RWPE2 (cell line): Measurements from ENCODE around the gene CRABP1.
A peak's percentile ranks its signal among the peaks of the same experiment; 100 is the strongest.

Source experiments
- ATAC-seq: fragments of 200-7000 bp; cut with Tn5 transposase; 3 replicates; pipeline ENCODE4 v1.9.1; 2021; ENCODE audit warnings: low read depth
- DNase-seq: peaks from one replicate; pipeline ENCODE4 v3.0.0-alpha.2; 2020; ENCODE audit warnings: low spot score
- H3K27ac ChIP-seq: fragments of 450-650 bp; 2 replicates; pipeline ENCODE4 v1.5.1; 2017; ENCODE audit warnings: mild to moderate bottlenecking; ENCODE audit not compliant: poor library complexity, severe bottlenecking
- H3K27me3 ChIP-seq: fragments of 250-450 bp; sonication (Bioruptor Pico); 2 replicates; pipeline ENCODE4 v1.5.1; 2021; ENCODE audit warnings: mild to moderate bottlenecking, moderate library complexity; ENCODE audit not compliant: insufficient read depth, poor library complexity, severe bottlenecking
- H3K36me3 ChIP-seq: fragments of 250-450 bp; sonication (Bioruptor Pico); 2 replicates; pipeline ENCODE4 v1.5.1; 2020; ENCODE audit warnings: low read depth, mild to moderate bottlenecking, moderate library complexity
- H3K4me1 ChIP-seq: fragments of 250-450 bp; sonication (Bioruptor Pico); 2 replicates; pipeline ENCODE4 v1.5.1; 2021; ENCODE audit warnings: mild to moderate bottlenecking, moderate library complexity; ENCODE audit not compliant: insufficient read depth, poor library complexity, severe bottlenecking
- H3K4me3 ChIP-seq: fragments of 250-450 bp; sonication (Bioruptor Pico); 2 replicates; pipeline ENCODE4 v1.5.1; 2021; ENCODE audit warnings: mild to moderate bottlenecking, moderate library complexity; ENCODE audit not compliant: severe bottlenecking
- H3K9me3 ChIP-seq: fragments of 250-450 bp; sonication (Bioruptor Pico); 2 replicates; pipeline ENCODE4 v1.5.1; 2021; ENCODE audit warnings: mild to moderate bottlenecking, moderate library complexity; ENCODE audit not compliant: severe bottlenecking
- TF ChIP-seq, protein P1 (sequence below): fragments of 450-650 bp; IDR thresholded peaks from one replicate; pipeline ENCODE4 v1.5.1; 2017; ENCODE audit warnings: mild to moderate bottlenecking, moderate library complexity; ENCODE audit not compliant: poor library complexity, severe bottlenecking

Gene CRABP1

GRCh38 chr15:78393137-78393536 is 53.0 kb downstream of the CRABP1 start:
- TF ChIP-seq, protein P1, sequence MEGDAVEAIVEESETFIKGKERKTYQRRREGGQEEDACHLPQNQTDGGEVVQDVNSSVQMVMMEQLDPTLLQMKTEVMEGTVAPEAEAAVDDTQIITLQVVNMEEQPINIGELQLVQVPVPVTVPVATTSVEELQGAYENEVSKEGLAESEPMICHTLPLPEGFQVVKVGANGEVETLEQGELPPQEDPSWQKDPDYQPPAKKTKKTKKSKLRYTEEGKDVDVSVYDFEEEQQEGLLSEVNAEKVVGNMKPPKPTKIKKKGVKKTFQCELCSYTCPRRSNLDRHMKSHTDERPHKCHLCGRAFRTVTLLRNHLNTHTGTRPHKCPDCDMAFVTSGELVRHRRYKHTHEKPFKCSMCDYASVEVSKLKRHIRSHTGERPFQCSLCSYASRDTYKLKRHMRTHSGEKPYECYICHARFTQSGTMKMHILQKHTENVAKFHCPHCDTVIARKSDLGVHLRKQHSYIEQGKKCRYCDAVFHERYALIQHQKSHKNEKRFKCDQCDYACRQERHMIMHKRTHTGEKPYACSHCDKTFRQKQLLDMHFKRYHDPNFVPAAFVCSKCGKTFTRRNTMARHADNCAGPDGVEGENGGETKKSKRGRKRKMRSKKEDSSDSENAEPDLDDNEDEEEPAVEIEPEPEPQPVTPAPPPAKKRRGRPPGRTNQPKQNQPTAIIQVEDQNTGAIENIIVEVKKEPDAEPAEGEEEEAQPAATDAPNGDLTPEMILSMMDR: no peak

GRCh38 chr15:78394026-78394425 is 53.9 kb downstream of the CRABP1 start:
- TF ChIP-seq, protein P1: no peak
- ATAC-seq: no peak
- DNase-seq: peak; percentile 7
- Histone ChIP-seq H3K9me3 (no peaks in the 10 kb centered on the region), H3K4me1 (no peaks in the 10 kb centered on the region), H3K27ac (no peak overlapping the region), H3K36me3 (no peaks in the 10 kb centered on the region), H3K4me3 (no peak overlapping the region), H3K27me3 (no peaks in the 10 kb centered on the region)

More at GRCh38 chr15:78393137-78393536, 53.0 kb downstream of the CRABP1 start:
- no peak for DNase-seq
- H3K4me3 ChIP-seq: no peak overlapping the region
- no peaks in the 10 kb centered on the region for H3K9me3 ChIP-seq
- H3K4me1 ChIP-seq: no peaks in the 10 kb centered on the region
- H3K27ac ChIP-seq: no peak overlapping the region
- no peak for ATAC-seq
- H3K27me3 ChIP-seq: no peaks in the 10 kb centered on the region
- no peaks in the 10 kb centered on the region for H3K36me3 ChIP-seq

DNA sequence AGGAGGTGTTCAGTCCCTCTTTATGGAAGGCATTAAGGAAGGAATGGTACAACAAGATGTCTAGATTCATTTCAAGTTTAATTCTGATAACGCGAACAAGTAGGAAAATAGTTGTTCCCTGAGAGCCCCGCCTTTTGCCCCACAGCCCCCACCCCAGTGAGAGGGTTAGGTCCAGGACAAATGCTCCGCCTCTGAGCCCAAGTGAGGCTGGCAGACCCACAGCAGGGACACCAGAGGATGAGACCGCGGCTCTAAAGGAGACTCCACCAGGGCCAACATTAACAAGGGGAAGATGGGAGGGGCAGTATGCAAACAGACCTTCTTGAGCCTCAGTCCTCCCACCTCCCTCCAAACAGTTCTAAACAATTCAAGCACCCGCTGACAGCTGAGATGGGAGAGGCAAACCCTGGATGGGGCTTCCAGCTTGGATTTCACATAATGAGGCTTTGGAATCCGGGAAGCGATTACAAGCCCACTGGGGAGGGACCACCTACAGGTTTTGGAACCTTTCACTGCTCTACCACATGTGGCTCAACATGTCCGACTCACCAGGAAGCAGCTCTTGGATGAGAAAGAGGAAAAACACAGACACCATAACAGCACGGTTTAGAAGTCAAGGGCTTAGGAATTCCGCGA is 54.9 kb downstream of the CRABP1 start:
- H3K4me1 ChIP-seq: no peaks in the 10 kb centered on the region
- H3K27me3 ChIP-seq: no peaks in the 10 kb centered on the region
- no peaks in the 10 kb centered on the region for H3K9me3 ChIP-seq
- no peak overlapping the region for H3K27ac ChIP-seq
- H3K4me3 ChIP-seq: no peak overlapping the region
- ATAC-seq (no peak), DNase-seq (peak; percentile 64)
- H3K36me3 ChIP-seq: no peaks in the 10 kb centered on the region
- TF ChIP-seq, protein P1: no peak

- TF ChIP-seq, protein P1: no peak
- H3K27me3 ChIP-seq: no peaks in the 10 kb centered on the region
- no peak for ATAC-seq
- H3K4me3 ChIP-seq: no peak overlapping the region
- no peak overlapping the region for H3K27ac ChIP-seq
- H3K4me1 ChIP-seq: no peaks in the 10 kb centered on the region
- peak; percentile 49 for DNase-seq
- no peaks in the 10 kb centered on the region for H3K9me3 ChIP-seq
- no peaks in the 10 kb centered on the region for H3K36me3 ChIP-seq
Measured at GRCh38 chr15:78396186-78396814, 56.1 kb downstream of the CRABP1 start.

DNA sequence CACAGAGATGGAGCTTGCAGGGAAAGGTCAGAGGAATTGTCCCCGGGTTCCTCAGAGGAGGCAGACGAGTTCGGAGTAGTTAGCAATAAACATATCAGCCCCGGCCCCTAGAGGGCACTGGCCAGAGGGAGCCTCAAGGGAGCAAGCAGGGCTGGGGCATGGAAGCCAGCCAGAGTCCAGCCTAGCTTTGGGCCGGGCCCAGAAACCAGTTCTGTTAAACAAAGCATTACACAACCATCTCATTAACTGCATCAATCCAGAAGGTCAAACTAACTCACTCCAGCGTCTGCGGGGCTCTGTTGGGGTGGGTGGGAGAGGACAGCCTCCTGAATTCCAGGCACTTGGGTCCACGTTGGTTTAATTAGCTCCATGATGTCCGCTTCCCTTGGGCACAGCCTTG is 56.8 kb downstream of the CRABP1 start:
- ATAC-seq (no peak), DNase-seq (peak; percentile 54)
- TF ChIP-seq, protein P1: peak; percentile 27
- Histone ChIP-seq H3K36me3 (no peaks in the 10 kb centered on the region), H3K9me3 (no peaks in the 10 kb centered on the region), H3K4me1 (no peaks in the 10 kb centered on the region), H3K4me3 (no peak overlapping the region), H3K27me3 (no peaks in the 10 kb centered on the region), H3K27ac (no peak overlapping the region)
